SKM-1 treated with dmso at 0.1 percent for 144 hours (cell line): ENCODE results near the gene MOB3B.
"Not testable (repeated sequence)": the region's sequence is repeated elsewhere in the genome, so short reads cannot be mapped to it uniquely, and the experiment has no call there.

ENCODE experiments used
- DNase-seq: peaks from one replicate; lab custom pipeline; 2025; ENCODE audit not compliant: unreplicated experiment; lab: John Stamatoyannopoulos, UW

The MOB3B gene

GRCh38 chr9:27450752-27451151, 78.9 kb downstream of the MOB3B start:
- no peak for DNase-seq

DNA sequence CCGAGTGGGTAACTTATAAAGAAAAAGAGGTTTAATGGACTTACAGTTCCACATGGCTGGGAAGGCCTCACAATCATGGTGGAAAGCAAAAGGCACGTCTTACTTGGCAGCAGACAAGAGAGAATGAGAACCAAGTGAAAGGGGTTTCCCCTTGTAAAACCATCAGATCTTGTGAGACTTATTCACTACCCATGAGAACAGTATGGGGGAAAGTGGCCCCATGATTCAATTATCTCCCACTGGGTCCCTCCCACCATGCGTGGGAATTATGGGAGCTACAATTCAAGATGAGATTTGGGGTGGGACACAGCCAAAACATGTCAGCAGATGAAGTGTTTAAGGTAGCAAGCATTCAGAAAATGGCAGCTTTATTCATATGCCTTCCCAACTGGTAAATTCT, 81.3 kb downstream of the MOB3B start:
- DNase-seq = not testable (repeated sequence)

DNA sequence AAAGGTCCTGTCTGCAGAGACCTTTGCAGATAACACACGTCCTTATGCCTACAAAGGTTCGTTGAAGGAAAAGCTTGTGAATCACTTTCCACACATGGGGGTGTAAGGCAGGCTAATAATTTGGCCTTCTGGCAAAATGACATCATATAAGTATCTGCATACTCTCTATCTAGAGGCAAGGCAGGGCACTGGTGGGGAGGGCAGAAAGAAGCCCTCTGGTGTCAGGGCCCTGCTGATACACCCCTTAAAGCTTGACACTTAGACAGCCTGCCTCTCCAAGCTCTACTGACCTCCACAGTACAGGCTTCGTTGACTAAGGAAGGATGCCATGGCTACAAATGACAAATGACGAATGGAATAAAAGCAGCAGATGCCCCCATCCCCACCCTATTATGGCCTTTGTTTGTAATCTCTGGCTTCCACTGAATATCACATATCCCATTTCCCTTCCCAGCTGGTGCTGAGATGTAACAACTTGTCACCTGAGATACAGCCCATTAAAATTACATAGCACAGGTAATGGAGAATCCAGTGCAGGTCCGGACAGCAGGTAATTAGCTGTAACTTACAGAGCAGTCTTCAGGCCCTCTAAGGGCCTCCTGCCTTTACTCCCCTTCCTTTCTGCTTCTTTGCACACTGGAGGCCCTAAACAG, 82.5 kb downstream of the MOB3B start:
- DNase-seq = no peak

- DNase-seq = no peak
These were observed 83.9 kb downstream of the MOB3B start for GRCh38 chr9:27445688-27446087.

GRCh38 chr9:27445057-27445595, 84.5 kb downstream of the MOB3B start:
- DNase-seq = no peak

DNA sequence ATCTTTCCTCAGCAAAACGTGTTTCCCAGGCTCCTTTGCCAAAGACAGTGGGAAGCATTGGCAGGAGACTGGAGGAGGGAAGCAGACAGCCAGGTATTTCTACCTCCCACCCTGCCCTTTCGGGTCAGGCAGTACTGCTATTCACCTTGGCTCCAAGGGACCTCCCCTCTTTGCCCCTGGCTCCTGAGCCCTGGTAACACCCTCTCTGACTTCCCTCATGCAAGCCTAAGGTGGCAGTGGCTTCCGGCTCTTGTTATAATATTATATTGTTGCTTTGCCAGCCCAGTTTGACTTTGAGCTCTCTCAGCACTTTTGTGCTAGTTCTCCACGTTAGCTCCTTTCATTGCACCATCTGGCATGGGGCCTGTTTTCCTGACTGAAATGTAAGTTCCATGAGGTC, 87.2 kb downstream of the MOB3B start:
- no peak for DNase-seq

DNA sequence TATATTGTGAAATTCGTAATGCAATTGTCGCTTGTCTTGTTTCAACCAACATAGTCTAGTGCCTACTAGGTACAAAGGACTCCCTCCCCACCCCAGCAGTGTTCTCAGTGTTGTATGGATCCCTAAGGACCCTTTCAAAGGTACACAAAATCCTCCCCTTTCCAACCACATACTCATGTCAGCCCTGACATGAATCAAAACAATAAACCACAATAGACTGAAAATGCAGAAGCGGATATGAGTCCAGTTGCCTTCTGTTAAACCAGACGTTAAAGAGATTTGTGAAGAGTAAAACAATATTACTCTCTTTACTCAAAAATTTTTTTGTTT, 87.9 kb downstream of the MOB3B start:
- no peak for DNase-seq

- no peak for DNase-seq
These were observed 88.5 kb downstream of the MOB3B start for GRCh38 chr9:27440888-27441740.

DNA sequence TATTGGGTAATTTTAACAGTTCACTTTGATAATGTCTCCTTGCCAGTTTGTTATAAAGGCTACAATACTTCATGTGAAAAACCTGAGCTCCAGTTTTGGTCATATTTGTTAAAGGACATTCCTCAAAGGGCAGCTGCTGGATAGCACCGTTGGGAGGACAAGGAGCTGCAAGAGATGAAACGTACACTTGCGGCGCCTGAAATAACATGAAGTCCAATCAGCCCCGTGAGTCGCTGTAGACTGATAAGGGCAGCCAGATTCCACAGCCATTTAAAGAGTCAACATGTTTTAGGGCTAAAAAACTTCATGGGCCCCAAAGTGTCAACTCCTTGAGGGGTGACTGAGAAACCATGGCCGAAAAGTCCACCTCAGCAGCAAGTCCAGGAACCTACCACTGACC, 91.1 kb downstream of the MOB3B start:
- no peak for DNase-seq

DNA sequence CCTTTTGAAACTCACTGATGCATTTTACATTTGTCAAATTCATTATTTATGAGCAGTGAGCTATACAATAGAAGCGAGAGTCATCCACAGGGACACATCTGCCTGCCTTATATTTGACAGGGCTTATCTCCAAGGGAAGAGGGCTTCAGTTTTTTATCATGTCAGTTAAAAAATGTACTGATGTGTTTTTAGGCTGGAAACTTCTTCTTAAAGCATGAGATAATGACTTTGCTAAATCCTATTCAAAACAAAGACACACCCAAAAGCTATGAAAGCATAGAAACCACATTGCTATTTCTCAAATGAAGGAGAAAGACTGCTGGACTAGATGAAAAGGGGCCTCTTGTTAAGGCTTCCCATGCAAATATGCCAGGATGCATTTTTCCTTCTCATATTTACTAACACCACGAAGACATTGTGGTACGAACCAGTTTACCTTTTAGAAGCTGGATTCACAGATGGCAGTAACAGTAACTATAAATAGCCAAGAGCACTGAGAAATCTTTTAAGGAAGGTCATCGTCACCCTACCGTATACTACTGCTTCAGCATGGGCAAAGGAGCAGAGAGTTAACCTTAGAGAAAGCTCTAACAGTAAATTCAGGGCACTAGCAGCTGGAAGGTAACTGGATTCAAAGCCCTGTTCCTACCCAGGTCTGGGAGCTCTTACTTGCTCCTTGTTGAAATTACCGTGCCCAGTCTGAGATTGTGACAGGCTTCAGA, 91.8 kb downstream of the MOB3B start:
- no peak for DNase-seq

DNA sequence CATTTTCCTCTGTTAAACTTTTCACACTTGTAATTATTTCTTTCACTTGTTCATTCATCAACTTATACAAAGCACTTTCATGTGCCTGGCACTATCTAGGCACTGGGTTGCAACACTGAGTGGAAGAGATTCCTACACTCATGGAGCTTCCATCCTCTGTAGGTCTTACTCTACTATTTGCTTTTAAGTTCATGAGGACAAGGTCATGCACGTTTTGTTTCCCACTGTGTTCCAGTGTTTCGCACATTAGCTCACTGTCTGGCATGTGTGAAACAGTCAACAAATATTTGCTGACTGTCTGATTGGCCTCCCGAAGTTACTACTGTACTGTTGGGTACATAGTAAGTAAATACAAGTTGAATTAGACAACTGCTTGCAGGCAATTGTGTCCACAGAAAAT, 93.4 kb downstream of the MOB3B start:
- DNase-seq = no peak

GRCh38 chr9:27433631-27434325, 95.8 kb downstream of the MOB3B start:
- DNase-seq = no peak

DNA sequence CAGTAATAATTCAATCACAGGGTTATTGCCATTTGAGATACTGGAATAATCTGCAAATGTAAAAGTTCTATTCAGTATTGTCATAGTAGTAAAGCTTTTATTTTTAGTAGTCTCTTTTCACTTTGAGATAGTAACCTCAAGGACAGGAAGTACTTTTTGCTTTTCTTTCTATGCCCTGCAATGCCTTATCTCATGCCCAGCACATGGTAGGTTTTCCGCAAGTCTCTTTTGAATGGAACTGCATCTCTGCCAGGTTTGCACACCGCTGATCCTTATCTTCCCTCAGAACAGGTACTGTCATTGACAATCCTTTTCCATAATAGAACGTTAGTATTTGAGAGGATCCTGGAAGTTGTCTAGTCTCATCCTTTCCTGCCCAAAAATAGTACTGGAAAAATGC, 97.3 kb downstream of the MOB3B start:
- no peak for DNase-seq

- DNase-seq = no peak
These were observed 98.0 kb downstream of the MOB3B start for GRCh38 chr9:27431543-27432147.

GRCh38 chr9:27430750-27431535, 98.7 kb downstream of the MOB3B start:
- DNase-seq = no peak

- DNase-seq = no peak
These were observed 99.7 kb downstream of the MOB3B start for GRCh38 chr9:27429917-27430316.

- DNase-seq = no peak
These were observed 100.2 kb downstream of the MOB3B start for GRCh38 chr9:27429436-27429835.

- no peak for DNase-seq
These were observed 101.1 kb downstream of the MOB3B start for GRCh38 chr9:27428551-27428950.

GRCh38 chr9:27427272-27427643, 102.4 kb downstream of the MOB3B start:
- no peak for DNase-seq
